Measurements from ENCODE around the gene RPL7A. TPM values are rescaled to one million over a fixed set of nuclear protein-coding genes. Genes with fewer than 3 reads are reported as not detected.

RPL7A gene
- polyA plus RNA-seq, 1 donor (not counting 4 experiments of a cell fraction or from before 2014, with no cell fraction given): 2,684 TPM

DNA sequence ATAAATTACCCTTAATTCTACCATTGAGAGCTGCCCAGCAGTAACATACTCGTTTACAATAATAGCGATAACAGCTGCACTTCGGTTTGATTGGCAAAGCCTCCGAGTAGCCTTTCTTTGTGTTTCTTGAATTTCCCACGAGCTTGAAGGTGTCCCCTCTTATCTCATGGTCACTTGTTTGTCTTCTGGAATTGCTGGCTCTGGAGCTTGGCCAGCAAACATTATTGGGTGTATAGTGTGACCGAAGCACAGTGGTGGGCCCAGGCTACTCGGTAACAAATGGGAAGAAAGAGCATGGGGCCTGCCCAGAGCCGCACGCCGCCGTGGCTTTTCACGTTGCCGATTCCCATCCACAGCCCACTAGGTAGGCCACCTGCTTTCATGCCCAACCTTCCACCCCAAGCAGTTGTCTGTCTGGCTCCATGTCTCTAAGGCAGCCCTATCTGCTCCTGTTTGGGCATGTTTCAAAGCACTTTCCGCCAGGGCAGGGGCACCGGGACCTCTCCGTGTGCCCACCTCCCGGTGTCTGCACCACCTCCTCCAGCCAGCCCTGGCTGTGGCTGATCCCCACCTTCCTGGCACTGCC, 36.8 kb downstream of the RPL7A start:
- dilution Hi-C loops (cut with MboI; ENCODE audit: extremely low pct_ligation_motif_present, low sequenced_read_pairs): no loop called here
- FAIRE-seq (no peak), DNase-seq (ENCODE audit: low read depth, low spot score) (no peak)
- H3K9ac ChIP-seq (ENCODE audit: control insufficient read depth, extremely low read depth, insufficient read depth, low read length): no peak overlapping the region
- no peaks in the 10 kb centered on the region for H3K36me3 ChIP-seq (ENCODE audit: control insufficient read depth in 2 of 2, extremely low read depth in 1 of 2, insufficient read depth in 2 of 2, low read length in 2 of 2)
- no peak overlapping the region for H3K27ac ChIP-seq (ENCODE audit: control insufficient read depth, insufficient read depth, low read length)
- TF ChIP-seq, protein P1, sequence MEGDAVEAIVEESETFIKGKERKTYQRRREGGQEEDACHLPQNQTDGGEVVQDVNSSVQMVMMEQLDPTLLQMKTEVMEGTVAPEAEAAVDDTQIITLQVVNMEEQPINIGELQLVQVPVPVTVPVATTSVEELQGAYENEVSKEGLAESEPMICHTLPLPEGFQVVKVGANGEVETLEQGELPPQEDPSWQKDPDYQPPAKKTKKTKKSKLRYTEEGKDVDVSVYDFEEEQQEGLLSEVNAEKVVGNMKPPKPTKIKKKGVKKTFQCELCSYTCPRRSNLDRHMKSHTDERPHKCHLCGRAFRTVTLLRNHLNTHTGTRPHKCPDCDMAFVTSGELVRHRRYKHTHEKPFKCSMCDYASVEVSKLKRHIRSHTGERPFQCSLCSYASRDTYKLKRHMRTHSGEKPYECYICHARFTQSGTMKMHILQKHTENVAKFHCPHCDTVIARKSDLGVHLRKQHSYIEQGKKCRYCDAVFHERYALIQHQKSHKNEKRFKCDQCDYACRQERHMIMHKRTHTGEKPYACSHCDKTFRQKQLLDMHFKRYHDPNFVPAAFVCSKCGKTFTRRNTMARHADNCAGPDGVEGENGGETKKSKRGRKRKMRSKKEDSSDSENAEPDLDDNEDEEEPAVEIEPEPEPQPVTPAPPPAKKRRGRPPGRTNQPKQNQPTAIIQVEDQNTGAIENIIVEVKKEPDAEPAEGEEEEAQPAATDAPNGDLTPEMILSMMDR (optimal IDR thresholded peaks at IDR 0.05 in 1 of 3, IDR thresholded peaks at IDR 0.05 in 1 of 3, conservative IDR thresholded peaks at IDR 0.05 in 1 of 3; ENCODE audit: extremely low read depth in 1 of 3, insufficient read depth in 2 of 3, low read length in 3 of 3): no peak
- TF ChIP-seq EZH2 (IDR thresholded peaks at IDR 0.05; ENCODE audit: low read length): no peak
- H3K4me3 ChIP-seq (ENCODE audit: control insufficient read depth in 2 of 3, extremely low read depth in 1 of 3, insufficient read depth in 2 of 3, low read depth in 1 of 3, low read length in 3 of 3): no peak overlapping the region
- no peaks in the 10 kb centered on the region for H3K9me3 ChIP-seq (ENCODE audit: control insufficient read depth, low read depth, low read length)
- H4K20me1 ChIP-seq (ENCODE audit: control insufficient read depth, extremely low read depth, insufficient read depth, low read length): no peaks in the 10 kb centered on the region
- peaks cover 9% of the 10 kb centered on the region for H3K4me1 ChIP-seq (ENCODE audit: control insufficient read depth, extremely low read depth, insufficient read depth, low read length)
- no peaks in the 10 kb centered on the region for H3K79me2 ChIP-seq (ENCODE audit: control insufficient read depth, insufficient read depth, low read length)
- no peaks in the 10 kb centered on the region for H3K9me1 ChIP-seq (ENCODE audit: control insufficient read depth, extremely low read depth, insufficient read depth, low read length)
- no peak overlapping the region for H2AFZ ChIP-seq (ENCODE audit: control insufficient read depth, low read length)
- H3K4me2 ChIP-seq (ENCODE audit: control insufficient read depth, extremely low read depth, insufficient read depth, low read depth, low read length): no peak overlapping the region
- no peaks in the 10 kb centered on the region for H3K27me3 ChIP-seq (ENCODE audit: control insufficient read depth, extremely low read depth, insufficient read depth, low read length)

DNA sequence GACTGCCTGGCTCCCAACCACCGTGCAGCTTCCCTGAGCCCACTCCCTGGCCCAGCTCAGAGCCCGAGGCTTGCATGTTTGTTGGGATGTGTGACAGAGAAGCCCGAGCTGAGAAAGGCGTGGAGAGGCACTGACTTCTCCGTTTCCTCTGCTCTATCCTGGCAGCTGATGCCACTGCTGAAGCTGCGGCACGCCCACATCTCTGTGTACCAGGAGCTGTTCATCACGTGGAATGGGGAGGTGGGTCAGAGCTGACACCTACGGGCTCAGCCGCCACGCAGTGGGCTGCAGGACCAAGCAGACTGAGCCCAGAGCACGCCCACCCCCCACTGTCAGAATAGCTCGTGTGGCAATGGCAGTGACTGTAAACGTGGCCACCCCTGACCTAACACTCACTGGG, 37.4 kb downstream of the RPL7A start:
- dilution Hi-C loops (cut with MboI; ENCODE audit: extremely low pct_ligation_motif_present, low sequenced_read_pairs): no loop called here
- TF ChIP-seq, protein P1 (optimal IDR thresholded peaks at IDR 0.05 in 1 of 3, IDR thresholded peaks at IDR 0.05 in 1 of 3, conservative IDR thresholded peaks at IDR 0.05 in 1 of 3; ENCODE audit: extremely low read depth in 1 of 3, insufficient read depth in 2 of 3, low read length in 3 of 3): no peak
- no peak for TF ChIP-seq EZH2 (IDR thresholded peaks at IDR 0.05; ENCODE audit: low read length)
- Histone ChIP-seq H3K9ac (ENCODE audit: control insufficient read depth, extremely low read depth, insufficient read depth, low read length) (no peak overlapping the region), H3K27me3 (ENCODE audit: control insufficient read depth, extremely low read depth, insufficient read depth, low read length) (no peaks in the 10 kb centered on the region), H4K20me1 (ENCODE audit: control insufficient read depth, extremely low read depth, insufficient read depth, low read length) (no peaks in the 10 kb centered on the region), H3K9me3 (ENCODE audit: control insufficient read depth, low read depth, low read length) (no peaks in the 10 kb centered on the region), H3K4me2 (ENCODE audit: control insufficient read depth, extremely low read depth, insufficient read depth, low read depth, low read length) (no peak overlapping the region), H3K4me3 (ENCODE audit: control insufficient read depth in 2 of 3, extremely low read depth in 1 of 3, insufficient read depth in 2 of 3, low read depth in 1 of 3, low read length in 3 of 3) (no peak overlapping the region), H2AFZ (ENCODE audit: control insufficient read depth, low read length) (no peak overlapping the region), H3K36me3 (ENCODE audit: control insufficient read depth in 2 of 2, extremely low read depth in 1 of 2, insufficient read depth in 2 of 2, low read length in 2 of 2) (no peaks in the 10 kb centered on the region), H3K9me1 (ENCODE audit: control insufficient read depth, extremely low read depth, insufficient read depth, low read length) (no peaks in the 10 kb centered on the region), H3K4me1 (ENCODE audit: control insufficient read depth, extremely low read depth, insufficient read depth, low read length) (peaks cover 9% of the 10 kb centered on the region), H3K27ac (ENCODE audit: control insufficient read depth, insufficient read depth, low read length) (no peak overlapping the region), H3K79me2 (ENCODE audit: control insufficient read depth, insufficient read depth, low read length) (no peaks in the 10 kb centered on the region)
- FAIRE-seq (no peak), DNase-seq (ENCODE audit: low read depth, low spot score) (no peak)
